ENCODE measurements around the gene ABCC11. TPM values are rescaled to one million over a fixed set of nuclear protein-coding genes. Genes with fewer than 3 reads are reported as not detected.

Gene ABCC11
- total and polyA plus RNA-seq, 2 of the 13 experiments (the other 11 are each of a cell fraction or from before 2014, with no cell fraction given): 1.0 to 1.4 TPM

DNA sequence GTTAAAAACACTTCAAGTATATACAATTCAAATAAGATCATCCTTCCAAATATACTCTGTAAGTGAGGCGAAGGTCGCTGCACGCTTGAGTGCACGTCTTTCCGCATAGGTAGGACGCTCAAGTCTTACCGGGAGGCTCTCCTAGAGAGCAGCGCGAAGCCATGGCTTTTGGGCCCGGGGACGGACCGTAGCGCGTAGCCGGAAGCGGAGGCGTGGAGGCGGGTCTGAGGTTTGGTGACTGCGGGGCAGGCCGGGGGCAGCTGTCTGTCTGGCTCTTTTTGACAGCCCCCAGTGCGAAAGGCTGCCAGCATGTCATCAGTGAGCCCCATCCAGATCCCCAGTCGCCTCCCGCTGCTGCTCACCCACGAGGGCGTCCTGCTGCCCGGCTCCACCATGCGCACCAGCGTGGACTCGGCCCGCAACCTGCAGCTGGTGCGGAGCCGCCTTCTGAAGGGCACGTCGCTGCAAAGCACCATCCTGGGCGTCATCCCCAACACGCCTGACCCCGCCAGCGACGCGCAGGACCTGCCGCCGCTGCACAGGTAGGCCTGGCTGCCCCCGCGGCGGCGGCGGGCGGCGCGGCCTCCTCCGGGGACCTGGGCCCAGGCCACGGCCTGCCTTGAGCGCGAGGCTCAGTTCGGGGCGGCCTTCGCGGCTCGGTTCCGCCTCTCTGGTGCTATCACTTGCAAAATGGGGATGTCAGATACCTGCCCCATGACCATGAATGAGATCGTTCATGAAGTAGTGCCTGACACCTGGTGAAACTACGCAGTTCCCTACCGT is 3.1 kb downstream of the ABCC11 start, which contains the start of gene LONP2 (continued):
- TF ChIP-seq, protein P1, sequence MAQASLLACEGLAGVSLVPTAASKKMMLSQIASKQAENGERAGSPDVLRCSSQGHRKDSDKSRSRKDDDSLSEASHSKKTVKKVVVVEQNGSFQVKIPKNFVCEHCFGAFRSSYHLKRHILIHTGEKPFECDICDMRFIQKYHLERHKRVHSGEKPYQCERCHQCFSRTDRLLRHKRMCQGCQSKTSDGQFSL (CRISPR knock-in tag; IDR thresholded peaks at IDR 0.05): peak; percentile 60
- TF ChIP-seq ZNF251 (CRISPR knock-in tag; IDR thresholded peaks at IDR 0.05) (no peak), ZNF501 (CRISPR knock-in tag; IDR thresholded peaks at IDR 0.05) (peak; percentile 49; the same call in 1 of the 2 replicates), ZNF136 (CRISPR knock-in tag; IDR thresholded peaks at IDR 0.05; ENCODE audit: low read depth) (no peak), ZNF350 (CRISPR knock-in tag; IDR thresholded peaks at IDR 0.05; ENCODE audit: borderline replicate concordance, low read depth) (peak; percentile 89; the same call in 1 of the 2 replicates), JARID2 (CRISPR knock-in tag; IDR thresholded peaks at IDR 0.05; ENCODE audit: insufficient replicate concordance) (peak; percentile 86), FLYWCH1 (CRISPR knock-in tag; IDR thresholded peaks at IDR 0.05) (0 out of 2 replicates have a peak, but pooled peaks have one; percentile 55), HHEX (CRISPR knock-in tag; IDR thresholded peaks at IDR 0.05) (no peak), STAT5B (CRISPR knock-in tag; IDR thresholded peaks at IDR 0.05) (no peak), ZMAT3 (CRISPR knock-in tag; conservative IDR thresholded peaks at IDR 0.05) (peak; percentile 95), TCF7 (IDR thresholded peaks at IDR 0.05; ENCODE audit: low read depth) (no peak), TP53 (CRISPR knock-in tag; conservative IDR thresholded peaks at IDR 0.05) (peak; percentile 65; the same call in 1 of the 2 replicates), ZNF788 (CRISPR knock-in tag; IDR thresholded peaks at IDR 0.05; ENCODE audit: borderline replicate concordance) (peak; percentile 96), FOXO1 (CRISPR knock-in tag; IDR thresholded peaks at IDR 0.05) (peak; percentile 51)
- TF ChIP-seq, protein P2, sequence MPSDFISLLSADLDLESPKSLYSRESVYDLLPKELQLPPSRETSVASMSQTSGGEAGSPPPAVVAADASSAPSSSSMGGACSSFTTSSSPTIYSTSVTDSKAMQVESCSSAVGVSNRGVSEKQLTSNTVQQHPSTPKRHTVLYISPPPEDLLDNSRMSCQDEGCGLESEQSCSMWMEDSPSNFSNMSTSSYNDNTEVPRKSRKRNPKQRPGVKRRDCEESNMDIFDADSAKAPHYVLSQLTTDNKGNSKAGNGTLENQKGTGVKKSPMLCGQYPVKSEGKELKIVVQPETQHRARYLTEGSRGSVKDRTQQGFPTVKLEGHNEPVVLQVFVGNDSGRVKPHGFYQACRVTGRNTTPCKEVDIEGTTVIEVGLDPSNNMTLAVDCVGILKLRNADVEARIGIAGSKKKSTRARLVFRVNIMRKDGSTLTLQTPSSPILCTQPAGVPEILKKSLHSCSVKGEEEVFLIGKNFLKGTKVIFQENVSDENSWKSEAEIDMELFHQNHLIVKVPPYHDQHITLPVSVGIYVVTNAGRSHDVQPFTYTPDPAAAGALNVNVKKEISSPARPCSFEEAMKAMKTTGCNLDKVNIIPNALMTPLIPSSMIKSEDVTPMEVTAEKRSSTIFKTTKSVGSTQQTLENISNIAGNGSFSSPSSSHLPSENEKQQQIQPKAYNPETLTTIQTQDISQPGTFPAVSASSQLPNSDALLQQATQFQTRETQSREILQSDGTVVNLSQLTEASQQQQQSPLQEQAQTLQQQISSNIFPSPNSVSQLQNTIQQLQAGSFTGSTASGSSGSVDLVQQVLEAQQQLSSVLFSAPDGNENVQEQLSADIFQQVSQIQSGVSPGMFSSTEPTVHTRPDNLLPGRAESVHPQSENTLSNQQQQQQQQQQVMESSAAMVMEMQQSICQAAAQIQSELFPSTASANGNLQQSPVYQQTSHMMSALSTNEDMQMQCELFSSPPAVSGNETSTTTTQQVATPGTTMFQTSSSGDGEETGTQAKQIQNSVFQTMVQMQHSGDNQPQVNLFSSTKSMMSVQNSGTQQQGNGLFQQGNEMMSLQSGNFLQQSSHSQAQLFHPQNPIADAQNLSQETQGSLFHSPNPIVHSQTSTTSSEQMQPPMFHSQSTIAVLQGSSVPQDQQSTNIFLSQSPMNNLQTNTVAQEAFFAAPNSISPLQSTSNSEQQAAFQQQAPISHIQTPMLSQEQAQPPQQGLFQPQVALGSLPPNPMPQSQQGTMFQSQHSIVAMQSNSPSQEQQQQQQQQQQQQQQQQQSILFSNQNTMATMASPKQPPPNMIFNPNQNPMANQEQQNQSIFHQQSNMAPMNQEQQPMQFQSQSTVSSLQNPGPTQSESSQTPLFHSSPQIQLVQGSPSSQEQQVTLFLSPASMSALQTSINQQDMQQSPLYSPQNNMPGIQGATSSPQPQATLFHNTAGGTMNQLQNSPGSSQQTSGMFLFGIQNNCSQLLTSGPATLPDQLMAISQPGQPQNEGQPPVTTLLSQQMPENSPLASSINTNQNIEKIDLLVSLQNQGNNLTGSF (CRISPR knock-in tag; IDR thresholded peaks at IDR 0.05): no peak
- TF ChIP-seq, protein P3, sequence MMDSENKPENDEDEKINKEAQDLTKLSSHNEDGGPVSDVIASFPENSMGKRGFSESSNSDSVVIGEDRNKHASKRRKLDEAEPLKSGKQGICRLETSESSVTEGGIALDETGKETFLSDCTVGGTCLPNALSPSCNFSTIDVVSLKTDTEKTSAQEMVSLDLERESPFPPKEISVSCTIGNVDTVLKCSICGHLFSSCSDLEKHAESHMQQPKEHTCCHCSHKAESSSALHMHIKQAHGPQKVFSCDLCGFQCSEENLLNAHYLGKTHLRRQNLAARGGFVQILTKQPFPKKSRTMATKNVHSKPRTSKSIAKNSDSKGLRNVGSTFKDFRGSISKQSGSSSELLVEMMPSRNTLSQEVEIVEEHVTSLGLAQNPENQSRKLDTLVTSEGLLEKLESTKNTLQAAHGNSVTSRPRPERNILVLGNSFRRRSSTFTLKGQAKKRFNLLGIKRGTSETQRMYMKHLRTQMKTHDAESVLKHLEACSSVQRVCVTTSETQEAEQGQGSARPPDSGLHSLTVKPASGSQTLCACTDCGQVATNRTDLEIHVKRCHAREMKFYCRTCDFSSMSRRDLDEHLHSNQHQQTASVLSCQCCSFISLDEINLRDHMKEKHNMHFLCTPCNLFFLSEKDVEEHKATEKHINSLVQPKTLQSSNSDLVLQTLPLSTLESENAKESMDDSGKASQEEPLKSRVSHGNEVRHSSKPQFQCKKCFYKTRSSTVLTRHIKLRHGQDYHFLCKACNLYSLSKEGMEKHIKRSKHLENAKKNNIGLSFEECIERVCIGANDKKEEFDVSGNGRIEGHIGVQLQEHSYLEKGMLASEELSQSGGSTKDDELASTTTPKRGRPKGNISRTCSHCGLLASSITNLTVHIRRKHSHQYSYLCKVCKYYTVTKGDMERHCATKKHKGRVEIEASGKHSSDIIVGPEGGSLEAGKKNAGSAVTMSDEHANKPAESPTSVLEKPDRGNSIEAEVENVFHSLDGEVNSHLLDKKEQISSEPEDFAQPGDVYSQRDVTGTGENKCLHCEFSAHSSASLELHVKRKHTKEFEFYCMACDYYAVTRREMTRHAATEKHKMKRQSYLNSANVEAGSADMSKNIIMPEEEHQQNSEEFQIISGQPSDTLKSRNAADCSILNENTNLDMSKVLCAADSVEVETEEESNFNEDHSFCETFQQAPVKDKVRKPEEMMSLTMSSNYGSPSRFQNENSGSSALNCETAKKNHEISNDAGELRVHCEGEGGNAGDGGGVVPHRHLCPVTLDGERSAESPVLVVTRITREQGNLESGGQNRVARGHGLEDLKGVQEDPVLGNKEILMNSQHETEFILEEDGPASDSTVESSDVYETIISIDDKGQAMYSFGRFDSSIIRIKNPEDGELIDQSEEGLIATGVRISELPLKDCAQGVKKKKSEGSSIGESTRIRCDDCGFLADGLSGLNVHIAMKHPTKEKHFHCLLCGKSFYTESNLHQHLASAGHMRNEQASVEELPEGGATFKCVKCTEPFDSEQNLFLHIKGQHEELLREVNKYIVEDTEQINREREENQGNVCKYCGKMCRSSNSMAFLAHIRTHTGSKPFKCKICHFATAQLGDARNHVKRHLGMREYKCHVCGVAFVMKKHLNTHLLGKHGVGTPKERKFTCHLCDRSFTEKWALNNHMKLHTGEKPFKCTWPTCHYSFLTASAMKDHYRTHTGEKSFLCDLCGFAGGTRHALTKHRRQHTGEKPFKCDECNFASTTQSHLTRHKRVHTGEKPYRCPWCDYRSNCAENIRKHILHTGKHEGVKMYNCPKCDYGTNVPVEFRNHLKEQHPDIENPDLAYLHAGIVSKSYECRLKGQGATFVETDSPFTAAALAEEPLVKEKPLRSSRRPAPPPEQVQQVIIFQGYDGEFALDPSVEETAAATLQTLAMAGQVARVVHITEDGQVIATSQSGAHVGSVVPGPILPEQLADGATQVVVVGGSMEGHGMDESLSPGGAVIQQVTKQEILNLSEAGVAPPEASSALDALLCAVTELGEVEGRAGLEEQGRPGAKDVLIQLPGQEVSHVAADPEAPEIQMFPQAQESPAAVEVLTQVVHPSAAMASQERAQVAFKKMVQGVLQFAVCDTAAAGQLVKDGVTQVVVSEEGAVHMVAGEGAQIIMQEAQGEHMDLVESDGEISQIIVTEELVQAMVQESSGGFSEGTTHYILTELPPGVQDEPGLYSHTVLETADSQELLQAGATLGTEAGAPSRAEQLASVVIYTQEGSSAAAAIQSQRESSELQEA (CRISPR knock-in tag; IDR thresholded peaks at IDR 0.05; ENCODE audit: not compliant biosample characterization): no peak

Measured in HepG2 (cell line).